Spleen (tissue), 11 donors: ENCODE measurements around the gene RAB3B. TPM values are rescaled to one million over a fixed set of nuclear protein-coding genes. Genes with fewer than 3 reads are reported as not detected.

Experiments
- DNase-seq: peaks from one replicate; pipeline ENCODE4 v3.0.0-alpha.2; 2020
- H3K27ac ChIP-seq, 8 donors: fragments of 200-600 bp; sonication (generic) in 7 of 8; 1 replicate in 4 of 8; 2 replicates in 4 of 8; pipeline versions ENCODE4 v1.5.0 to v1.8.0; 2016 to 2021; ENCODE audit warnings: inconsistent platforms in 4 of 8, mild to moderate bottlenecking in 4 of 8, moderate library complexity in 1 of 8
- H3K27me3 ChIP-seq, 7 donors: fragments of 200-600 bp; sonication (generic) in 6 of 7; replicated peaks in 1 of 7; 1 replicate in 4 of 7; 2 replicates in 3 of 7; pipeline versions ENCODE4 v1.5.0 to v1.8.0; 2016 to 2021; ENCODE audit warnings: inconsistent platforms in 3 of 7, mild to moderate bottlenecking in 1 of 7
- H3K36me3 ChIP-seq, 6 donors: fragments of 200-600 bp; sonication (generic) in 5 of 6; 1 replicate in 4 of 6; 2 replicates in 2 of 6; pipeline versions ENCODE4 v1.5.0 to v1.8.0; 2016 to 2021; ENCODE audit warnings: inconsistent platforms in 2 of 6
- H3K4me1 ChIP-seq, 6 donors: fragments of 200-600 bp; sonication (generic) in 5 of 6; 1 replicate in 3 of 6; 2 replicates in 3 of 6; pipeline versions ENCODE4 v1.5.0 to v1.8.0; 2016 to 2021; ENCODE audit warnings: inconsistent platforms in 3 of 6
- H3K4me3 ChIP-seq, 8 donors: fragments of 200-600 bp; sonication (generic) in 7 of 8; 1 replicate in 4 of 8; 2 replicates in 4 of 8; pipeline versions ENCODE4 v1.5.0 to v1.8.0; 2016 to 2021; ENCODE audit warnings: inconsistent platforms in 4 of 8, mild to moderate bottlenecking in 4 of 8, moderate library complexity in 2 of 8
- H3K9me3 ChIP-seq, 8 donors: fragments of 200-600 bp; sonication (generic) in 7 of 8; 1 replicate in 4 of 8; 2 replicates in 4 of 8; pipeline versions ENCODE4 v1.5.0 to v1.8.0; 2016 to 2021; ENCODE audit warnings: inconsistent platforms in 4 of 8
- CTCF ChIP-seq, 11 experiments: fragments of 200-600 bp in 7 of 11; fragments of 450-650 bp in 4 of 11; sonication (generic) in 4 of 11; IDR thresholded peaks in 8 of 11; conservative IDR thresholded peaks in 3 of 11; 1 replicate in 7 of 11; 2 replicates in 4 of 11; pipeline versions ENCODE4 v1.4.0 to v1.8.0; 2016 to 2021; ENCODE audit warnings: antibody characterized with exemption in 11 of 11, inconsistent platforms in 4 of 11, mild to moderate bottlenecking in 1 of 11
- POLR2A ChIP-seq, 3 donors: fragments of 450-650 bp; IDR thresholded peaks; one replicate each; pipeline ENCODE4 v1.5.1; 2017; ENCODE audit warnings: antibody characterized with exemption in 3 of 3, mild to moderate bottlenecking in 1 of 3
- POLR2AphosphoS5 ChIP-seq, 3 donors: sonication (generic); formaldehyde crosslinking; IDR thresholded peaks; one replicate each; pipeline ENCODE4 v1.5.1; 2017; ENCODE audit warnings: antibody characterized with exemption in 3 of 3
- WGBS, 5 donors: extraction: QIAGEN DNeasy Blood & Tissue Kit in 3 of 5; methylation state at CpG; one replicate each; pipeline versions ENCODE4 v1.1.5 to v1.1.7; 2013 to 2018; 5-methylcytosine and 5-hydroxymethylcytosine counted together
- intact Hi-C: fragments of 100-400 bp; cut with DNase I; formaldehyde crosslinking; loops from one replicate; pipeline ENCODE4 v1.15.0; 2023; ENCODE audit warnings: low total_unique reads
- polyA plus RNA-seq, 3 donors: library from polyadenylated mRNA; stranded (reverse); fragments of 200-250 nt; gene quantifications; one replicate each; pipeline ENCODE4 v1.2.1, GENCODE V29; 2013
- total RNA-seq, 7 donors: library from RNA; depleted of rRNA in 3 of 7; stranded (reverse); fragments of >200 nt in 3 of 7; fragmentation: NEBNext Ultra II Directional in 4 of 7; extraction: Animal tissue kit (Norgen Biotek cat#: 25700) in 4 of 7; gene quantifications; one replicate each; pipeline versions ENCODE4 v1.1.0 to v1.2.1, GENCODE V29; 2016 to 2021
- donor health status: healthy with polysubstance abuse.
- donor health status: DM: no; HTN: no; CAD: no; lungs with moderate emphysema.
- donor health status: DM: no; HTN: no; CAD: no.
- donor health status: Bipolar disorder and iron deficiency.
- donor health status: healthy.
- donor health status: DM: no; HTN: no; CAD: no.
- donor health status: DM: yes; HTN: yes; CAD: no.

RAB3B gene
- total and polyA plus RNA-seq, 10 donors = 0.02 to 0.32 (median 0.13) TPM; not detected in 2

- H3K4me1 ChIP-seq = no peaks in the 10 kb centered on the region
- H3K9me3 ChIP-seq = no peaks in the 10 kb centered on the region
- intact Hi-C loops = no loop called here
- TF ChIP-seq POLR2A (IDR thresholded peaks at IDR 0.05) = no peak
- TF ChIP-seq POLR2AphosphoS5 (IDR thresholded peaks at IDR 0.05) = no peak
- no peak for TF ChIP-seq CTCF (IDR thresholded peaks at IDR 0.05 in 8 of 11, conservative IDR thresholded peaks at IDR 0.05 in 3 of 11)
- no peak overlapping the region for H3K4me3 ChIP-seq
- H3K36me3 ChIP-seq = no peaks in the 10 kb centered on the region
- no peak overlapping the region for H3K27ac ChIP-seq
- 63 to 88% (median 79%) methylated on average over 3 of the region's 3 CpGs for WGBS, 5 donors
- peaks cover 0 to 24% (median 0%) of the 10 kb centered on the region in 7 donors for H3K27me3 ChIP-seq
- DNase-seq = no peak
These were observed 68.5 kb downstream of the RAB3B start for GRCh38 chr1:51922040-51922439.

GRCh38 chr1:51920130-51920529, 70.4 kb downstream of the RAB3B start:
- 70 to 81% (median 74%) methylated on average over 5 of the region's 5 CpGs for WGBS, 5 donors

GRCh38 chr1:51919684-51920083, 70.8 kb downstream of the RAB3B start:
- TF ChIP-seq POLR2A (IDR thresholded peaks at IDR 0.05) (no peak), POLR2AphosphoS5 (IDR thresholded peaks at IDR 0.05) (no peak), CTCF (IDR thresholded peaks at IDR 0.05 in 8 of 11, conservative IDR thresholded peaks at IDR 0.05 in 3 of 11) (no peak)

More at GRCh38 chr1:51920130-51920529, 70.4 kb downstream of the RAB3B start:
- Histone ChIP-seq H3K27ac (no peak overlapping the region), H3K27me3 (peaks cover 0 to 31% (median 0%) of the 10 kb centered on the region in 7 donors), H3K9me3 (no peaks in the 10 kb centered on the region), H3K4me3 (no peak overlapping the region), H3K4me1 (no peaks in the 10 kb centered on the region), H3K36me3 (no peaks in the 10 kb centered on the region)
- intact Hi-C loops = no loop called here
- no peak for TF ChIP-seq POLR2A (IDR thresholded peaks at IDR 0.05)
- TF ChIP-seq POLR2AphosphoS5 (IDR thresholded peaks at IDR 0.05) = no peak
- TF ChIP-seq CTCF (IDR thresholded peaks at IDR 0.05 in 8 of 11, conservative IDR thresholded peaks at IDR 0.05 in 3 of 11) = no peak
- DNase-seq = no peak

GRCh38 chr1:51916587-51917405, 73.7 kb downstream of the RAB3B start:
- peaks cover 0 to 31% (median 0%) of the 10 kb centered on the region in 7 donors for H3K27me3 ChIP-seq
- H3K4me3 ChIP-seq = no peak overlapping the region
- H3K27ac ChIP-seq = no peak overlapping the region
- WGBS, 5 donors = 78 to 91% (median 84%) methylated on average over 5 of the region's 5 CpGs
- no peaks in the 10 kb centered on the region for H3K4me1 ChIP-seq
- no peak for DNase-seq
- no peaks in the 10 kb centered on the region for H3K9me3 ChIP-seq
- intact Hi-C loops = no loop called here
- no peak for TF ChIP-seq POLR2A (IDR thresholded peaks at IDR 0.05)
- no peak for TF ChIP-seq CTCF (IDR thresholded peaks at IDR 0.05 in 8 of 11, conservative IDR thresholded peaks at IDR 0.05 in 3 of 11)
- no peak for TF ChIP-seq POLR2AphosphoS5 (IDR thresholded peaks at IDR 0.05)
- H3K36me3 ChIP-seq = no peaks in the 10 kb centered on the region

More at GRCh38 chr1:51919684-51920083, 70.8 kb downstream of the RAB3B start:
- WGBS, 5 donors = 87 to 95% (median 91%) methylated on average over 10 of the region's 10 CpGs
- Histone ChIP-seq H3K9me3 (no peaks in the 10 kb centered on the region), H3K27me3 (peaks cover 0 to 31% (median 0%) of the 10 kb centered on the region in 7 donors), H3K4me3 (no peak overlapping the region), H3K36me3 (no peaks in the 10 kb centered on the region), H3K4me1 (no peaks in the 10 kb centered on the region), H3K27ac (no peak overlapping the region)
- DNase-seq = no peak
- intact Hi-C loops = no loop called here
